H1 (cell line): ENCODE data around the gene OASL. TPM values are rescaled to one million over a fixed set of nuclear protein-coding genes. Genes with fewer than 3 reads are reported as not detected.

ENCODE experiments used
- CTCF ChIA-PET: fragments of 300-600 bp; sonication (Branson Sonifier 250); formaldehyde crosslinking; loops from one replicate; lab custom pipeline; 2021; ENCODE audit not compliant: partially characterized antibody; lab: Charles Lee
- POLR2A ChIA-PET: fragments of 300-600 bp; sonication (Branson Sonifier 250); formaldehyde crosslinking; loops from one replicate; lab custom pipeline; 2021; ENCODE audit warnings: inconsistent platforms; ENCODE audit not compliant: partially characterized antibody; lab: Charles Lee
- DNase-seq, 2 experiments: peaks; one replicate each; pipeline versions ENCODE4 v3.0.0 to v3.0.0-alpha.2; 2010 to 2022; ENCODE audit warnings: low spot score in 2 of 2, low read depth in 1 of 2, mixed read lengths in 1 of 2
- FAIRE-seq: peaks from 2 replicates; lab custom pipeline; 2011; peaks lifted over from hg19 to GRCh38; lab: Jason Lieb, UNC
- H2AFZ ChIP-seq: 2 replicates; pipeline ENCODE4 v1.8.1; 2012; ENCODE audit warnings: low read length, inconsistent platforms
- H2AK5ac ChIP-seq: 2 replicates; pipeline ENCODE4 v1.6.1; 2013; ENCODE audit warnings: low read depth, low read length
- H2BK120ac ChIP-seq: replicated peaks from 2 replicates; pipeline ENCODE3; 2013; ENCODE audit warnings: low read depth, low read length, inconsistent platforms
- H2BK12ac ChIP-seq: 2 replicates; pipeline ENCODE4 v1.6.1; 2013; ENCODE audit warnings: low read depth, low read length
- H2BK15ac ChIP-seq: 2 replicates; pipeline ENCODE4 v1.6.1; 2013; ENCODE audit warnings: low read length
- H2BK20ac ChIP-seq: 2 replicates; pipeline ENCODE4 v1.6.1; 2013; ENCODE audit warnings: low read length
- H2BK5ac ChIP-seq: 2 replicates; pipeline ENCODE4 v1.6.1; 2013; ENCODE audit warnings: low read depth, low read length
- H3K14ac ChIP-seq: 2 replicates; pipeline ENCODE4 v1.6.1; 2013; ENCODE audit warnings: inconsistent platforms; ENCODE audit not compliant: insufficient read length
- H3K18ac ChIP-seq: 2 replicates; pipeline ENCODE4 v1.6.1; 2013; ENCODE audit warnings: low read length; ENCODE audit errors: extremely low read depth
- H3K23ac ChIP-seq: 2 replicates; pipeline ENCODE4 v1.6.1; 2013; ENCODE audit warnings: inconsistent platforms; ENCODE audit not compliant: insufficient read length
- H3K23me2 ChIP-seq: 2 replicates; pipeline ENCODE4 v1.6.1; 2013; ENCODE audit warnings: low read depth, low read length
- H3K27ac ChIP-seq: 2 replicates; pipeline ENCODE4 v1.6.1; 2011; ENCODE audit warnings: low read depth, low read length, inconsistent platforms
- H3K27me3 ChIP-seq, 4 experiments: replicated peaks in 1 of 4; 1 replicate in 1 of 4; 2 replicates in 3 of 4; pipeline versions ENCODE4 v1.6.1 to v1.8.1; 2011 to 2013; ENCODE audit warnings: low read length in 3 of 4, mild to moderate bottlenecking in 3 of 4, inconsistent platforms in 2 of 4, mixed read lengths in 2 of 4, moderate library complexity in 1 of 4; ENCODE audit not compliant: control insufficient read depth in 3 of 4, insufficient read depth in 3 of 4; ENCODE audit errors: extremely low read depth in 1 of 4
- H3K36me3 ChIP-seq, 4 experiments: 2 replicates each; pipeline versions ENCODE4 v1.6.1 to v1.8.1; 2011 to 2013; ENCODE audit warnings: mild to moderate bottlenecking in 4 of 4, low read length in 3 of 4, moderate library complexity in 2 of 4, control low read depth in 1 of 4, inconsistent platforms in 1 of 4; ENCODE audit not compliant: insufficient read depth in 4 of 4, control insufficient read depth in 2 of 4
- H3K4ac ChIP-seq: replicated peaks from 2 replicates; pipeline ENCODE3; 2013; ENCODE audit warnings: low read length, low read depth, mixed read lengths, inconsistent platforms; ENCODE audit not compliant: insufficient read length
- H3K4me1 ChIP-seq, 4 experiments: replicated peaks in 1 of 4; 1 replicate in 1 of 4; 2 replicates in 3 of 4; pipeline versions ENCODE4 v1.6.1 to v1.8.1; 2011 to 2013; ENCODE audit warnings: low read length in 3 of 4, inconsistent platforms in 2 of 4, mixed read lengths in 1 of 4; ENCODE audit not compliant: insufficient read depth in 4 of 4, control insufficient read depth in 3 of 4
- H3K4me2 ChIP-seq, 2 experiments: 2 replicates each; pipeline versions ENCODE4 v1.6.1 to v1.8.1; 2011 to 2013; ENCODE audit warnings: low read depth in 2 of 2, low read length in 2 of 2, control low read depth in 1 of 2, inconsistent platforms in 1 of 2, mild to moderate bottlenecking in 1 of 2; ENCODE audit not compliant: insufficient read depth in 1 of 2
- H3K4me3 ChIP-seq, 4 experiments: fragments of 200-600, 300-600 bp in 1 of 4; sonication (generic), shearing (Covaris generic), sonication (Bioruptor Twin) in 1 of 4; 2 replicates each; pipeline versions ENCODE4 v1.5.1 to v1.8.1; 2011 to 2016; ENCODE audit warnings: low read length in 4 of 4, low read depth in 3 of 4, control low read depth in 2 of 4, inconsistent platforms in 2 of 4, mild to moderate bottlenecking in 2 of 4, mixed read lengths in 1 of 4, moderate library complexity in 1 of 4; ENCODE audit not compliant: insufficient read depth in 2 of 4; ENCODE audit errors: extremely low read depth in 1 of 4
- H3K56ac ChIP-seq: replicated peaks from 2 replicates; pipeline ENCODE3; 2013; ENCODE audit warnings: low read depth, mild to moderate bottlenecking, mixed read lengths, low read length, inconsistent platforms; ENCODE audit not compliant: insufficient read length
- H3K79me1 ChIP-seq: 2 replicates; pipeline ENCODE4 v1.6.1; 2013; ENCODE audit warnings: low read depth, low read length, control low read depth
- H3K79me2 ChIP-seq, 2 experiments: 2 replicates each; pipeline versions ENCODE4 v1.6.1 to v1.8.1; 2012 to 2013; ENCODE audit warnings: low read length in 2 of 2, mild to moderate bottlenecking in 2 of 2, inconsistent platforms in 1 of 2; ENCODE audit not compliant: insufficient read depth in 2 of 2, control insufficient read depth in 1 of 2
- H3K9ac ChIP-seq, 4 experiments: replicated peaks in 1 of 4; 1 replicate in 1 of 4; 2 replicates in 3 of 4; pipeline versions ENCODE4 v1.6.1 to v1.8.1; 2011 to 2013; ENCODE audit warnings: low read depth in 3 of 4, low read length in 3 of 4, control low read depth in 2 of 4, mild to moderate bottlenecking in 2 of 4, moderate library complexity in 2 of 4, inconsistent platforms in 1 of 4; ENCODE audit errors: extremely low read depth in 1 of 4
- H3K9me3 ChIP-seq, 2 experiments: 2 replicates each; pipeline versions ENCODE4 v1.6.1 to v1.8.1; 2012 to 2013; ENCODE audit warnings: mild to moderate bottlenecking in 2 of 2, moderate library complexity in 2 of 2, control low read depth in 1 of 2, inconsistent platforms in 1 of 2, low read depth in 1 of 2, low read length in 1 of 2, mixed read lengths in 1 of 2; ENCODE audit not compliant: insufficient read depth in 2 of 2
- H4K20me1 ChIP-seq, 2 experiments: replicated peaks in 1 of 2; 2 replicates each; pipeline versions ENCODE3 to v1.8.1; 2011 to 2013; ENCODE audit warnings: inconsistent platforms in 2 of 2, low read length in 2 of 2, mild to moderate bottlenecking in 1 of 2; ENCODE audit not compliant: insufficient read depth in 2 of 2, control insufficient read depth in 1 of 2
- H4K5ac ChIP-seq: 2 replicates; pipeline ENCODE4 v1.6.1; 2013; ENCODE audit warnings: low read length, low read depth, mixed read lengths, inconsistent platforms; ENCODE audit not compliant: insufficient read length
- H4K8ac ChIP-seq: 2 replicates; pipeline ENCODE4 v1.8.0; 2013; ENCODE audit warnings: mild to moderate bottlenecking, moderate library complexity, low read length, inconsistent platforms; ENCODE audit not compliant: insufficient read depth; ENCODE audit errors: extremely low read depth
- H4K91ac ChIP-seq: replicated peaks from 2 replicates; pipeline ENCODE3; 2013; ENCODE audit warnings: low read length, mixed read lengths, inconsistent platforms; ENCODE audit not compliant: insufficient read length
- ATF3 ChIP-seq: IDR thresholded peaks from 2 replicates; pipeline ENCODE4 v1.6.1; 2011; ENCODE audit warnings: low read depth, mild to moderate bottlenecking, low read length; ENCODE audit not compliant: insufficient read depth
- E2F6 ChIP-seq: IDR thresholded peaks from 2 replicates; pipeline ENCODE4 v1.6.1; 2012; ENCODE audit warnings: inconsistent platforms
- FOSL1 ChIP-seq: IDR thresholded peaks from 2 replicates; pipeline ENCODE4 v1.6.1; 2011; ENCODE audit warnings: mild to moderate bottlenecking, low read depth, low read length, moderate library complexity; ENCODE audit not compliant: insufficient read depth
- HDAC2 ChIP-seq, 2 experiments: fragments of 300-600 bp in 1 of 2; sonication (generic) in 1 of 2; IDR thresholded peaks; 2 replicates each; pipeline ENCODE4 v1.6.1; 2011 to 2012; ENCODE audit warnings: low read depth in 2 of 2, low read length in 2 of 2, mild to moderate bottlenecking in 2 of 2, moderate library complexity in 2 of 2, borderline replicate concordance in 1 of 2, inconsistent platforms in 1 of 2
- NRF1 ChIP-seq: IDR thresholded peaks from 2 replicates; pipeline ENCODE4 v1.6.1; 2011; ENCODE audit warnings: mild to moderate bottlenecking, low read depth, low read length, improper control_type of control experiment
- POLR2A ChIP-seq, 2 experiments: IDR thresholded peaks; 1 replicate in 1 of 2; 2 replicates in 1 of 2; pipeline ENCODE4 v1.6.1; 2011; ENCODE audit warnings: low read depth in 2 of 2, low read length in 2 of 2, mild to moderate bottlenecking in 2 of 2; ENCODE audit errors: control extremely low read depth in 1 of 2
- POLR2AphosphoS5 ChIP-seq: IDR thresholded peaks from 2 replicates; pipeline ENCODE4 v1.6.1; 2011; ENCODE audit warnings: low read depth, low read length
- RFX5 ChIP-seq: IDR thresholded peaks from 2 replicates; pipeline ENCODE4 v1.6.1; 2011; ENCODE audit warnings: low read depth, low read length, improper control_type of control experiment, borderline replicate concordance
- SP4 ChIP-seq: IDR thresholded peaks from 2 replicates; pipeline ENCODE4 v1.6.1; 2012; ENCODE audit warnings: low read length, inconsistent platforms
- SRF ChIP-seq: IDR thresholded peaks from 2 replicates; pipeline ENCODE4 v1.6.1; 2011; ENCODE audit warnings: mild to moderate bottlenecking, low read depth, low read length, moderate library complexity
- TCF12 ChIP-seq: IDR thresholded peaks from 2 replicates; pipeline ENCODE4 v1.6.1; 2011; ENCODE audit warnings: low read depth, mild to moderate bottlenecking, low read length
- TEAD4 ChIP-seq: IDR thresholded peaks from 2 replicates; pipeline ENCODE4 v1.6.1; 2012; ENCODE audit warnings: low read depth, low read length, inconsistent platforms, mixed read lengths
- WGBS, 2 experiments: shearing (Covaris generic) in 1 of 2; methylation state at CpG; one replicate each; pipeline versions ENCODE4 v1.1.6 to v1.1.7; 2013 to 2015; ENCODE audit warnings: low lambda C conversion rate in 2 of 2, mixed read lengths in 2 of 2, inconsistent platforms in 1 of 2, low coverage in 1 of 2, missing lambda C conversion rate in 1 of 2; ENCODE audit not compliant: insufficient replicate concordance in 2 of 2, insufficient coverage in 1 of 2, insufficient read length in 1 of 2; ENCODE audit errors: extremely low coverage in 1 of 2, missing lambda C conversion rate in 1 of 2; 5-methylcytosine and 5-hydroxymethylcytosine counted together
- polyA plus RNA-seq, 7 experiments: library from polyadenylated mRNA; depleted of rRNA in 3 of 7; stranded (reverse) in 5 of 7; unstranded in 2 of 7; fragments of >200 nt in 5 of 7; fragments of 200-250 nt in 2 of 7; gene quantifications; 1 replicate in 5 of 7; 2 replicates in 1 of 7; 4 replicates in 1 of 7; pipeline versions ENCODE4 v1.2.1 to v1.2.3, GENCODE V29; 2011 to 2013; ENCODE audit warnings: missing spikeins in 2 of 7, mixed read lengths in 2 of 7
- total RNA-seq: library from RNA; stranded (reverse); fragmentation: NEBNext Ultra II Directional; extraction: Animal tissue kit (Norgen Biotek cat#: 25700); gene quantifications from 2 replicates; pipeline ENCODE4 v1.2.1, GENCODE V29; 2021
- TF ChIP-seq, protein P1 (sequence below): IDR thresholded peaks from 2 replicates; pipeline ENCODE4 v1.6.1; 2011; ENCODE audit warnings: low read length, improper control_type of control experiment

Gene OASL
- total and polyA plus RNA-seq, 2 of the 8 experiments (the other 6 are each of a cell fraction or from before 2014, with no cell fraction given), result not detected

DNA sequence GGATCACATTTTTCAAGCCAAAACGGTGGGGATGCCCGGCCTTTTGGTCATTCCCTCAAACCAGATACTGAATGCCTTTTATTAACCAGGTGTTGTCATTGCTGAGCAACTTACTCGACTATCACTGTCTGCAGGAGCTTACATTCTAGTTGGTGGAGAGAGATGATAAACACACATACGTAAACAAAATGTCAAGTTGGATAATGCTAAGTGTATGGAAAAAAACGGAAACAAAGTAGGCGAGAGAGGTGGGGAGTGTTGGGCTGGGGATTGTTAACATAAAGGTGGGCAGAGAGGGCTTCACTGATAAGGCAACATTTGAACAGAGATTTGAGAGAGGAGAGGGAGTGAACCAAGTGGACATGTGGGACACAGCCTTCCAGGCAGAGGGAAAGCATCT, 27.2 kb downstream of the OASL start:
- H3K4me1 ChIP-seq, result peaks cover 0 to 4% (median 3%) of the 10 kb centered on the region in 4 experiments; a peak in 5 of 7 replicates
- TF ChIP-seq RFX5 (no peak), POLR2AphosphoS5 (no peak), HDAC2 (IDR thresholded peaks at IDR 0.05; ENCODE audit: borderline replicate concordance in 1 of 2, low read depth in 2 of 2, low read length in 2 of 2) (no peak), TEAD4 (no peak), SP4 (no peak), TCF12 (no peak), E2F6 (no peak), FOSL1 (no peak), POLR2A (IDR thresholded peaks at IDR 0.05; ENCODE audit: control extremely low read depth in 1 of 2, low read depth in 2 of 2, low read length in 2 of 2) (no peak), NRF1 (no peak), ATF3 (no peak), SRF (no peak)
- TF ChIP-seq, protein P1, sequence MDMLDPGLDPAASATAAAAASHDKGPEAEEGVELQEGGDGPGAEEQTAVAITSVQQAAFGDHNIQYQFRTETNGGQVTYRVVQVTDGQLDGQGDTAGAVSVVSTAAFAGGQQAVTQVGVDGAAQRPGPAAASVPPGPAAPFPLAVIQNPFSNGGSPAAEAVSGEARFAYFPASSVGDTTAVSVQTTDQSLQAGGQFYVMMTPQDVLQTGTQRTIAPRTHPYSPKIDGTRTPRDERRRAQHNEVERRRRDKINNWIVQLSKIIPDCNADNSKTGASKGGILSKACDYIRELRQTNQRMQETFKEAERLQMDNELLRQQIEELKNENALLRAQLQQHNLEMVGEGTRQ, result no peak
- DNase-seq (no peak), FAIRE-seq (no peak)
- no peak overlapping the region for H2BK20ac ChIP-seq
- H3K79me2 ChIP-seq, result peaks cover 0 to 13% of the 10 kb centered on the region in 2 experiments; a peak in 3 of 4 replicates
- H2AK5ac ChIP-seq, result no peak overlapping the region
- no peak overlapping the region for H3K4me3 ChIP-seq
- H4K5ac ChIP-seq, result no peak overlapping the region
- H3K4me2 ChIP-seq, result no peak overlapping the region
- no peak overlapping the region for H4K8ac ChIP-seq
- no peak overlapping the region for H2BK120ac ChIP-seq
- H3K27me3 ChIP-seq, result no peaks in the 10 kb centered on the region
- no peak overlapping the region for H3K23ac ChIP-seq
- H2BK15ac ChIP-seq, result no peak overlapping the region
- H3K14ac ChIP-seq, result no peak overlapping the region
- ChIA-PET CTCF (no interaction called here), POLR2A (no interaction called here)
- no peak overlapping the region for H3K9ac ChIP-seq
- H4K91ac ChIP-seq, result no peak overlapping the region
- no peak overlapping the region for H2BK12ac ChIP-seq
- H3K36me3 ChIP-seq, result peaks cover 13 to 28% (median 19%) of the 10 kb centered on the region in 4 experiments
- no peak overlapping the region for H3K27ac ChIP-seq
- H3K18ac ChIP-seq, result no peak overlapping the region
- H3K9me3 ChIP-seq, result no peaks in the 10 kb centered on the region
- H3K56ac ChIP-seq, result no peak overlapping the region
- H3K4ac ChIP-seq, result no peak overlapping the region
- H2BK5ac ChIP-seq, result no peak overlapping the region
- WGBS, 2 experiments, result 89% methylated on average over 6 of the region's 6 CpGs; no CpG with 5 or more reads in 1 of the 2 experiments
- peaks cover 3% of the 10 kb centered on the region; the same call in 1 of the 2 replicates for H3K23me2 ChIP-seq
- H3K79me1 ChIP-seq, result no peaks in the 10 kb centered on the region; the same call in none of the 2 replicates
- H2AFZ ChIP-seq, result no peak overlapping the region
- peaks cover 2% of the 10 kb centered on the region in 2 experiments for H4K20me1 ChIP-seq
